Kidney epithelial cell (primary cell): ENCODE measurements around the gene EVPL. TPM values are rescaled to one million over a fixed set of nuclear protein-coding genes. Genes with fewer than 3 reads are reported as not detected.

Experiments
- DNase-seq: peaks from one replicate; pipeline ENCODE4 v3.0.0-alpha.2; 2010; ENCODE audit warnings: low read depth
- H3K27me3 ChIP-seq: 2 replicates; pipeline ENCODE4 v1.6.0; 2011; ENCODE audit warnings: low read length; ENCODE audit not compliant: control insufficient read depth, insufficient read depth
- H3K36me3 ChIP-seq: 2 replicates; pipeline ENCODE4 v1.5.1; 2011; ENCODE audit warnings: low read length; ENCODE audit not compliant: control insufficient read depth, insufficient read depth
- H3K4me3 ChIP-seq: 2 replicates; pipeline ENCODE4 v1.5.1; 2011; ENCODE audit warnings: low read depth, mild to moderate bottlenecking, control low read depth, low read length
- CTCF ChIP-seq: IDR thresholded peaks from 2 replicates; pipeline ENCODE4 v1.5.1; 2011; ENCODE audit warnings: mild to moderate bottlenecking, moderate library complexity, low read length, control low read depth, inconsistent platforms; ENCODE audit not compliant: insufficient read depth, poor library complexity, severe bottlenecking
- total RNA-seq: library from RNA; depleted of rRNA; stranded (reverse); fragments of >200 nt; gene quantifications from 2 replicates; pipeline ENCODE4 v1.2.3, GENCODE V29; 2015

EVPL gene
- total RNA-seq = 8.5 and 8.8 TPM in 2 replicates

- H3K36me3 ChIP-seq = no peaks in the 10 kb centered on the region
- peak; percentile 32 for DNase-seq
These were observed at the start of gene EVPL for GRCh38 chr17:76027159-76027839. Gene EVPL, minus strand, starts transcription at chr17:76027306. Its CDS starts 108 bp downstream, at chr17:76027198.

DNA sequence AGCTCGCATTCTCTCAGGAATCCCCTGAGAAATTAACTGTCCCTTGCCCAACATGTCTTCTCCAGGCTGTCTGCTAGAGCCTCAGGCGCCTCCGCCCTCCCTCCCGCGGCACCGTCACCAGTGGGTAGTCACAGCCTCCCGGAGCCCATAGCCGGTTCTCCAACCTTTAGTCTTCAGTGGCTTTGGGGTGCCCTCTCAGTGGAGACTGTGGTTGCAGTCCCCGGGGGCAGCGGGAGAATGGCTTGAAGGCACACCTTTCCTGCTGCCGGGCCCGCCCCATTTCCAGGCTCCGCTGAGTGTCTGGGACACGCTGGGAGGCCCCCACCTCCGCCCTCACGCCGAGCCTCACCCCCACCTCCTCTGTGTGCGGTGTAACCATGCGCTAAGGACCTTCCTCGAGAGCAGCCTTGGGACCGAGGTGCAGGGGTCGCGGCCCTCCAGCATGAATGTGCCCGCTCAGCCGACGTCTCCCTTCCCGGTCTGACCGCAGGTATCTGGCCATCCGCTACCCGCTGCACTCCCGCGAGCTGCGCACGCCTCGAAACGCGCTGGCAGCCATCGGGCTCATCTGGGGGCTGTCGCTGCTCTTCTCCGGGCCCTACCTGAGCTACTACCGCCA, 49.1 kb upstream of the EVPL start:
- H3K4me3 ChIP-seq = no peak overlapping the region
- peaks cover 78% of the 10 kb centered on the region for H3K27me3 ChIP-seq
- no peaks in the 10 kb centered on the region for H3K36me3 ChIP-seq
- no peak for DNase-seq
- TF ChIP-seq CTCF = no peak

More at GRCh38 chr17:76027159-76027839, at the start of gene EVPL:
- H3K27me3 ChIP-seq = no peaks in the 10 kb centered on the region
- TF ChIP-seq CTCF = no peak
- peak within 1 kb of the TSS; percentile 45 for H3K4me3 ChIP-seq

DNA sequence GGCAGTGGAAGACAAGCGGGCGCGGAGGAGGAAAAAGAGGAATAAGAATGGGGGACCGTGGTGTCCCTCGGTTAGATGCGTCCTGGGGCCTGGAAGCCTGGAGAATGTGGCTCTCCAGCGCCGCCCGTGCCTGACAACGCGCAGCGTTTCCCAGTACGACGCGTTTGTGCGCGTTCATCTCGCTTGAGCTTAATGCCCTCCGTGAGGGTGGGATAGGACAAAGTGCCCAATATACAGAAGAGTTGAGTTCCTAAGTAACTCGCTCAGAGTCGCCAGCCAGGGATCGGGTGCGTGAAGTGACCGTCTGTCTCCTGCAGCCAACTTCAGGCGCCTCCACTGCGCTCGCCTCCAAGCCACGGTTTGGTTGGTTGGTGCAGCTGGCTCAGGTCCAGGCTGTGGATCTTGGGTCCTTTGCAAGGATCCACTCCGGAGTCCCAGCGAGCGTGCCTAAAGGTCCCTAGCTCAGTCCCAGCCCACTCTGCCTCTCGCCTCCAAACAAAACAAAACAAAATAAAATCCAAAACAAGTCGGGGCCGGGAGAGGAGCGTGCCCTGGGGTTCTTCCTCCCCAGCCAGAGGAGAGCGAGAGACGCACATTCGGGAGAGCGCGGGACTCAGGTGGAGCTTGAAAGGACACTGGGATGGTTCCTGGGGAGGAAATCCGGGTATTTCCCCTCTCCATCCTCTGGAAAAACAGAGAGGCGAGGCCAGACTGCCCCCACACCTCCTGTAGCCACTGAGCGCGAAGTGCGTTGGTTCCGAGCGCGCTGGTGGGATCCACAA, 48.4 kb upstream of the EVPL start:
- TF ChIP-seq CTCF = peak; percentile 4
- DNase-seq = no peak

GRCh38 chr17:76074390-76075363, 47.6 kb upstream of the EVPL start, which contains the start of gene GALR2:
Gene GALR2, plus strand, starts transcription at chr17:76074781. Its CDS starts 103 bp downstream, at chr17:76074884.
- no peak for TF ChIP-seq CTCF
- Histone ChIP-seq H3K36me3 (no peaks in the 10 kb centered on the region), H3K27me3 (peaks cover 62% of the 10 kb centered on the region), H3K4me3 (no peak within 1 kb of the TSS)
- DNase-seq = no peak

More for the DNA sequence above, 48.4 kb upstream of the EVPL start:
- Histone ChIP-seq H3K27me3 (peaks cover 71% of the 10 kb centered on the region), H3K4me3 (no peak overlapping the region), H3K36me3 (no peaks in the 10 kb centered on the region)

GRCh38 chr17:76072148-76072858, 45.2 kb upstream of the EVPL start, which contains the start of gene SRP68:
Gene SRP68, minus strand, starts transcription at chr17:76072517. Its CDS starts 26 bp downstream, at chr17:76072491.
- Histone ChIP-seq H3K27me3 (peaks cover 39% of the 10 kb centered on the region), H3K4me3 (peak within 1 kb of the TSS; percentile 84), H3K36me3 (no peaks in the 10 kb centered on the region)
- TF ChIP-seq CTCF = no peak
- peak; percentile 86 for DNase-seq
